ENCODE data around the gene LRCOL1.

LRCOL1 gene

GRCh38 chr12:132621657-132622435 is 11.5 kb upstream of the LRCOL1 start:
- Histone ChIP-seq H4K20me1 (ENCODE audit: insufficient read depth, low read length, poor library complexity, severe bottlenecking) (no peaks in the 10 kb centered on the region), H3K79me2 (ENCODE audit: insufficient read depth, low read length) (no peaks in the 10 kb centered on the region), H3K4me1 (ENCODE audit: insufficient read depth, low read length, poor library complexity, severe bottlenecking) (no peaks in the 10 kb centered on the region), H2AFZ (ENCODE audit: low read length) (no peak overlapping the region), H3K4me3 (ENCODE audit: low read length, poor library complexity, severe bottlenecking) (no peak overlapping the region), H3K9me3 (ENCODE audit: insufficient read depth, low read depth, low read length) (peaks cover 6% of the 10 kb centered on the region; the same call in 1 of the 2 replicates), H3K27me3 (ENCODE audit: insufficient read depth, low read length, poor library complexity, severe bottlenecking) (no peaks in the 10 kb centered on the region), H3K9ac (ENCODE audit: low read depth, low read length, poor library complexity, severe bottlenecking) (no peak overlapping the region), H3F3A (ENCODE audit: low read depth) (no peaks in the 10 kb centered on the region), H3K4me2 (ENCODE audit: low read depth, low read length, poor library complexity, severe bottlenecking) (no peak overlapping the region), H3K36me3 (ENCODE audit: insufficient read depth, low read length) (peaks cover 25% of the 10 kb centered on the region; the same call in 1 of the 2 replicates), H3K9me2 (replicated peaks; ENCODE audit: low read depth, low read length) (no peaks in the 10 kb centered on the region)
- TF ChIP-seq, protein P1, sequence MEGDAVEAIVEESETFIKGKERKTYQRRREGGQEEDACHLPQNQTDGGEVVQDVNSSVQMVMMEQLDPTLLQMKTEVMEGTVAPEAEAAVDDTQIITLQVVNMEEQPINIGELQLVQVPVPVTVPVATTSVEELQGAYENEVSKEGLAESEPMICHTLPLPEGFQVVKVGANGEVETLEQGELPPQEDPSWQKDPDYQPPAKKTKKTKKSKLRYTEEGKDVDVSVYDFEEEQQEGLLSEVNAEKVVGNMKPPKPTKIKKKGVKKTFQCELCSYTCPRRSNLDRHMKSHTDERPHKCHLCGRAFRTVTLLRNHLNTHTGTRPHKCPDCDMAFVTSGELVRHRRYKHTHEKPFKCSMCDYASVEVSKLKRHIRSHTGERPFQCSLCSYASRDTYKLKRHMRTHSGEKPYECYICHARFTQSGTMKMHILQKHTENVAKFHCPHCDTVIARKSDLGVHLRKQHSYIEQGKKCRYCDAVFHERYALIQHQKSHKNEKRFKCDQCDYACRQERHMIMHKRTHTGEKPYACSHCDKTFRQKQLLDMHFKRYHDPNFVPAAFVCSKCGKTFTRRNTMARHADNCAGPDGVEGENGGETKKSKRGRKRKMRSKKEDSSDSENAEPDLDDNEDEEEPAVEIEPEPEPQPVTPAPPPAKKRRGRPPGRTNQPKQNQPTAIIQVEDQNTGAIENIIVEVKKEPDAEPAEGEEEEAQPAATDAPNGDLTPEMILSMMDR (conservative IDR thresholded peaks at IDR 0.05; ENCODE audit: low read length) = no peak
- TF ChIP-seq EZH2phosphoT487 (IDR thresholded peaks at IDR 0.05; ENCODE audit: borderline replicate concordance) = no peak

DNA sequence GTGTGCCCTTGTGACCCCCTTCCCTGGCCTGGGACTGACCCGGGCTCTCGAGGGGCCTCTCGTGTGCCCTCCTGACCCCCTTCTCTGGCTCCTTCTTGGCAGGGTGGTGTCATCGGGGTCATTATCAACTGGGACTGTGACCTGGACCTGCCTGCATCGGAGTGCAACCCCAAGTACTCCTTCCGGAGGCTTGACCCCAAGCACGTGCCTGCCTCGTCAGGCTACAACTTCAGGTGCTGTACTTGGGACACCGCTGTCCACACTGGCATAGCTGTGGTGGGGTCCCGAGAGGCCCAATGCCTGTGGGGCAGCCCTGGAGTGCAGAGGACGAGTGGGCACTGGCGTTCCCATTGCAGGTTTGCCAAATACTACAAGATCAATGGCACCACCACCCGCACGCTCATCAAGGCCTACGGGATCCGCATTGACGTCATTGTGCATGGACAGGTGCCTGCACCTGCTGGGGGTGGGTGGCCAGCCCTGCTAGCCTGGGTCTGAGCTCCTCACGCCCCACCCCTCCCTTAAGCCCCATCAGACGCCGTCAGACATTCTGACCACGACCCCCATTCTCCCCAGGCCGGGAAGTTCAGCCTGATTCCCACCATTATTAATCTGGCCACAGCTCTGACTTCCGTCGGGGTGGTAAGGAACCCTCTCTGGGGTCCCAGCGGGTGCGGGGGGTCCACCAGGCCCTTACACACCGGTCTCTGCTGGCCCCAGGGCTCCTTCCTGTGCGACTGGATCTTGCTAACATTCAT is 10.7 kb upstream of the LRCOL1 start:
- H3K9ac ChIP-seq (ENCODE audit: low read depth, low read length, poor library complexity, severe bottlenecking) = no peak overlapping the region
- H3F3A ChIP-seq (ENCODE audit: low read depth) = no peaks in the 10 kb centered on the region
- no peak overlapping the region for H3K4me2 ChIP-seq (ENCODE audit: low read depth, low read length, poor library complexity, severe bottlenecking)
- no peaks in the 10 kb centered on the region for H3K27me3 ChIP-seq (ENCODE audit: insufficient read depth, low read length, poor library complexity, severe bottlenecking)
- no peaks in the 10 kb centered on the region for H4K20me1 ChIP-seq (ENCODE audit: insufficient read depth, low read length, poor library complexity, severe bottlenecking)
- no peaks in the 10 kb centered on the region for H3K79me2 ChIP-seq (ENCODE audit: insufficient read depth, low read length)
- H3K4me3 ChIP-seq (ENCODE audit: low read length, poor library complexity, severe bottlenecking) = no peak overlapping the region
- peaks cover 19% of the 10 kb centered on the region; the same call in 1 of the 2 replicates for H3K36me3 ChIP-seq (ENCODE audit: insufficient read depth, low read length)
- TF ChIP-seq EZH2phosphoT487 (IDR thresholded peaks at IDR 0.05; ENCODE audit: borderline replicate concordance) = no peak
- TF ChIP-seq, protein P1 (conservative IDR thresholded peaks at IDR 0.05; ENCODE audit: low read length) = no peak
- H3K9me2 ChIP-seq (replicated peaks; ENCODE audit: low read depth, low read length) = no peaks in the 10 kb centered on the region
- H3K4me1 ChIP-seq (ENCODE audit: insufficient read depth, low read length, poor library complexity, severe bottlenecking) = no peaks in the 10 kb centered on the region
- peaks cover 10% of the 10 kb centered on the region; the same call in 1 of the 2 replicates for H3K9me3 ChIP-seq (ENCODE audit: insufficient read depth, low read depth, low read length)
- H2AFZ ChIP-seq (ENCODE audit: low read length) = no peak overlapping the region

DNA sequence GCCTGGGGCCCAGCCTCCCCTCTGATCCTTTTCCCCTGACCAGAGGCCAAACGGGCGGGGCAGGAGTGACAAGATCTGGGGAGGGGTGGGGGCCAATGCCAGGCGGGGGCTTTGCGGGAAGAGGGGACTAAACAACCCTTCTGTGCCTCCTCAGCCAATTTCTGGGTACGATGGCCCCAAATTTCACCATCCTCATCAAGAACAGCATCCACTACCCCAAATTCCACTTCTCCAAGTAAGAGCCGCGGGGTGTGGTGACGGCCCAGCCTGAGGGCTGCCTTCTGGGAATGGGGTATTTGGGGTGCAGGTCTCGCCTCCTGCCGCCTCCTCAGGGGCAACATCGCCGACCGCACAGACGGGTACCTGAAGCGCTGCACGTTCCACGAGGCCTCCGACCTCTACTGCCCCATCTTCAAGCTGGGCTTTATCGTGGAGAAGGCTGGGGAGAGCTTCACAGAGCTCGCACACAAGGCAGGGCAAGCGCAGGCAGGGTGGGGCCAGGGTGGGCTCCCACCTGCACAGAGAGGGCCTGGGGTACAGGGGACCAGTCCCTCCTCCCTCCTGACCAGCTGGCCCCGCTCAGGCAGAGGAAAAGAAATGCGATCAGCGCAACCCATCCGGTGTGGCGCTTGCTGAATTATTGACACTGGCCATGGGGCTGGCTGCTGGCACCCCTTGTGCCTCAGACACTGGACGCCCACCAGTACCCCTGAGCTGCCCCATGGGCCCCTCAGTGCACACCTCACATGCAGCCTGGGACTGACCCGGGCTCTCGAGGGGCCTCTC is 9.9 kb upstream of the LRCOL1 start:
- peaks cover 15% of the 10 kb centered on the region; the same call in 1 of the 2 replicates for H3K9me3 ChIP-seq (ENCODE audit: insufficient read depth, low read depth, low read length)
- no peaks in the 10 kb centered on the region for H3K4me1 ChIP-seq (ENCODE audit: insufficient read depth, low read length, poor library complexity, severe bottlenecking)
- H3K79me2 ChIP-seq (ENCODE audit: insufficient read depth, low read length) = no peaks in the 10 kb centered on the region
- no peaks in the 10 kb centered on the region for H3F3A ChIP-seq (ENCODE audit: low read depth)
- H3K4me2 ChIP-seq (ENCODE audit: low read depth, low read length, poor library complexity, severe bottlenecking) = no peak overlapping the region
- H3K9me2 ChIP-seq (replicated peaks; ENCODE audit: low read depth, low read length) = no peaks in the 10 kb centered on the region
- no peaks in the 10 kb centered on the region for H3K27me3 ChIP-seq (ENCODE audit: insufficient read depth, low read length, poor library complexity, severe bottlenecking)
- no peaks in the 10 kb centered on the region for H4K20me1 ChIP-seq (ENCODE audit: insufficient read depth, low read length, poor library complexity, severe bottlenecking)
- TF ChIP-seq EZH2phosphoT487 (IDR thresholded peaks at IDR 0.05; ENCODE audit: borderline replicate concordance) = no peak
- TF ChIP-seq, protein P1 (conservative IDR thresholded peaks at IDR 0.05; ENCODE audit: low read length) = no peak
- H3K36me3 ChIP-seq (ENCODE audit: insufficient read depth, low read length) = peaks cover 18% of the 10 kb centered on the region; the same call in 1 of the 2 replicates
- H2AFZ ChIP-seq (ENCODE audit: low read length) = no peak overlapping the region
- no peak overlapping the region for H3K4me3 ChIP-seq (ENCODE audit: low read length, poor library complexity, severe bottlenecking)
- H3K9ac ChIP-seq (ENCODE audit: low read depth, low read length, poor library complexity, severe bottlenecking) = no peak overlapping the region
